ENCODE measurements around the gene CNPY1.
A peak's percentile ranks its signal among the peaks of the same experiment; 100 is the strongest.

GRCh38 chr7:155511702-155511996, 34.7 kb downstream of the CNPY1 start:
- no peak for TF ChIP-seq SRF (IDR thresholded peaks at IDR 0.05; ENCODE audit: low read depth, low read length)
- no peak for TF ChIP-seq CTCF (IDR thresholded peaks at IDR 0.05; ENCODE audit: control extremely low read depth in 1 of 3, insufficient read depth in 1 of 3, low read depth in 1 of 3, low read length in 3 of 3)
- TF ChIP-seq RNF2 (IDR thresholded peaks at IDR 0.05; ENCODE audit: borderline replicate concordance, low read depth, low read length, missing control alignments, poor library complexity, severe bottlenecking): peak; percentile 26
- TF ChIP-seq GABPA (IDR thresholded peaks at IDR 0.05; ENCODE audit: borderline replicate concordance, insufficient read depth, low read length): no peak
- TF ChIP-seq POLR2A (IDR thresholded peaks at IDR 0.05; ENCODE audit: control extremely low read depth in 1 of 2, low read depth in 2 of 2, low read length in 2 of 2): no peak
- TF ChIP-seq EP300 (IDR thresholded peaks at IDR 0.05; ENCODE audit: borderline replicate concordance in 1 of 2, low read depth in 2 of 2, low read length in 2 of 2): no peak

Measured in H1 (cell line).